Neuron (in vitro differentiated cells): ENCODE data around the gene EPHA2.

Source experiments
- H2AFZ ChIP-seq: one replicate; pipeline ENCODE4 v1.6.1; 2013; ENCODE audit warnings: low read depth, mild to moderate bottlenecking, inconsistent platforms, low read length, moderate library complexity
- H3K27me3 ChIP-seq: one replicate; pipeline ENCODE4 v1.6.1; 2013; ENCODE audit warnings: low read length; ENCODE audit not compliant: insufficient read depth
- H3K36me3 ChIP-seq: one replicate; pipeline ENCODE4 v1.6.1; 2013; ENCODE audit warnings: low read length; ENCODE audit not compliant: insufficient read depth
- H3K4me1 ChIP-seq: one replicate; pipeline ENCODE4 v1.6.1; 2013; ENCODE audit warnings: low read length; ENCODE audit not compliant: insufficient read depth
- H3K4me3 ChIP-seq: 2 replicates; pipeline ENCODE4 v1.5.1; 2013; ENCODE audit warnings: mild to moderate bottlenecking, low read length, moderate library complexity
- H3K9me3 ChIP-seq: one replicate; pipeline ENCODE4 v1.6.1; 2013; ENCODE audit warnings: low read length

The EPHA2 gene

DNA sequence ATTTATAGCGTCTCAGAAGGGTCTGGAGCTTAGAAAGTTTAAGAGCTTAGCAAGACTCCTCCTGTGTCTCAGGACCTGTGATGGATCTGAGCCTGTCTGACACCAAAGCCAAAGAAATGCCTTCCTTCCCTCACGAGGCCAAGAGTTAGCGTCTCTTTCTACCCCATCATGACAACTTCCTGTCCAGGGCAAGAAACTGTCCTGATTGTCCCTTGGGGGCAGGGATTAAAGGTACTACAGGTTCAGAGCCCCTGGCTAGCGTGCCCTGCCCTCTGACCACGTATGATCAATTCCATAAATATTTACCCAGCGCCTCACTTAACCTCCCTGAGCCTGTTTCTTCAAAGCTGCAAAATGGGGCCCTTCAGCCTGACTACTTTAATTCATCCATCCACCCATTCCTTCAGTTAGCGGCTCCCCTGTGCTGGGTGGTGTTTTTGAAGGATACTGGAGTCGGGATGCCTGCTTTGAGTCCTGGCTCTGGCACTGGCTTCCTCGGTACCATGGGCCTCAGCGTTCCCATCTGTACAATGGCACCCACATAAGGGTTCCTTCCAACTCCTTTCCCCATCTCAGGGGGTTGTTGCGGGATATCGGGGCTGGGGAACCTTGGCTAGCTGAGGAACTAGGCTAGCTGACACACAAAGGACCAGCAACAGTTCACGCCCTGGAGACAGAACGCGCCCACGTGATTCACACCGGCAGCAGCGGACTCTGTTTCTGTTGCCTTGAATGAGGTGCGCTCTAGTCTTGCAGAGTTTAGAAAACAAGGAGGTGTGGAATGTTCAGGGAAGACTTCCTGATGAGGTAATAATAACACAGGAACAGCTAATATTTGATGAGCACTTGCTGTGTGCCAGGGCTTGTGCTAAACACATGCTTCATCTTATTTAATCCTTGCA is 23.0 kb upstream of the EPHA2 start:
- peaks cover 36% of the 10 kb centered on the region for H3K4me1 ChIP-seq
- H2AFZ ChIP-seq, result no peak overlapping the region
- H3K4me3 ChIP-seq, result no peak overlapping the region
- H3K27me3 ChIP-seq, result no peaks in the 10 kb centered on the region
- no peaks in the 10 kb centered on the region for H3K9me3 ChIP-seq
- H3K36me3 ChIP-seq, result no peaks in the 10 kb centered on the region

DNA sequence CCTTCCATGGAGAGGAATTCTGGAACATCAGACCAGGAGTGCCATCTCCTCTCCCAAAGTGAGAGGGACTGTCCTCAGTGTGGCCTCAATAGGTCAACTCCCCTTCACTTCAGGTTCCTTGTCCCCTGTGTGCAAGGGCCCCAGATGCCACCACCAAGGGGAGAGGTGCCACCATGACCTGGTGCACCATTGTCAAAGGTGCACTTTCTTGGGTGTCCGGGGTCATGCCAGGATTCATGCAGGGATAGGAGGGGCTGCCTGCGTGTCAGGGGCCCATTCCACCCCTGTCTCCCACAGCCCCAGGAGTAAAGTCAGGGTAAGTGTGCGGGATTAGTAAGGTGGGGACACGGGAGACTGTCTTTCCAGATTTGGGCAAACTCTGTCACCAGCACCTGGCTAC is 21.4 kb upstream of the EPHA2 start:
- H3K36me3 ChIP-seq, result no peaks in the 10 kb centered on the region
- H2AFZ ChIP-seq, result no peak overlapping the region
- no peak overlapping the region for H3K4me3 ChIP-seq
- no peaks in the 10 kb centered on the region for H3K27me3 ChIP-seq
- peaks cover 41% of the 10 kb centered on the region for H3K4me1 ChIP-seq
- H3K9me3 ChIP-seq, result no peaks in the 10 kb centered on the region

- no peaks in the 10 kb centered on the region for H3K27me3 ChIP-seq
- no peaks in the 10 kb centered on the region for H3K9me3 ChIP-seq
- no peak overlapping the region for H2AFZ ChIP-seq
- H3K36me3 ChIP-seq, result no peaks in the 10 kb centered on the region
- peaks cover 35% of the 10 kb centered on the region for H3K4me1 ChIP-seq
- H3K4me3 ChIP-seq, result no peak overlapping the region
These were observed 20.8 kb upstream of the EPHA2 start for GRCh38 chr1:16176653-16177052.

GRCh38 chr1:16175610-16176553 is 20.0 kb upstream of the EPHA2 start:
- H2AFZ ChIP-seq, result peak overlapping the region; percentile 8
- no peaks in the 10 kb centered on the region for H3K36me3 ChIP-seq
- H3K4me1 ChIP-seq, result peaks cover 32% of the 10 kb centered on the region

GRCh38 chr1:16174886-16175598 is 19.2 kb upstream of the EPHA2 start:
- Histone ChIP-seq H3K4me1 (peaks cover 32% of the 10 kb centered on the region), H3K36me3 (no peaks in the 10 kb centered on the region), H3K9me3 (no peaks in the 10 kb centered on the region), H3K4me3 (no peak overlapping the region), H3K27me3 (no peaks in the 10 kb centered on the region), H2AFZ (no peak overlapping the region)

More at GRCh38 chr1:16175610-16176553, 20.0 kb upstream of the EPHA2 start:
- H3K9me3 ChIP-seq, result no peaks in the 10 kb centered on the region
- no peaks in the 10 kb centered on the region for H3K27me3 ChIP-seq
- H3K4me3 ChIP-seq, result no peak overlapping the region

- Histone ChIP-seq H2AFZ (no peak overlapping the region), H3K27me3 (no peaks in the 10 kb centered on the region), H3K4me3 (no peak overlapping the region), H3K36me3 (no peaks in the 10 kb centered on the region), H3K9me3 (no peaks in the 10 kb centered on the region), H3K4me1 (peaks cover 32% of the 10 kb centered on the region)
These were observed 18.5 kb upstream of the EPHA2 start for GRCh38 chr1:16174261-16174868.

DNA sequence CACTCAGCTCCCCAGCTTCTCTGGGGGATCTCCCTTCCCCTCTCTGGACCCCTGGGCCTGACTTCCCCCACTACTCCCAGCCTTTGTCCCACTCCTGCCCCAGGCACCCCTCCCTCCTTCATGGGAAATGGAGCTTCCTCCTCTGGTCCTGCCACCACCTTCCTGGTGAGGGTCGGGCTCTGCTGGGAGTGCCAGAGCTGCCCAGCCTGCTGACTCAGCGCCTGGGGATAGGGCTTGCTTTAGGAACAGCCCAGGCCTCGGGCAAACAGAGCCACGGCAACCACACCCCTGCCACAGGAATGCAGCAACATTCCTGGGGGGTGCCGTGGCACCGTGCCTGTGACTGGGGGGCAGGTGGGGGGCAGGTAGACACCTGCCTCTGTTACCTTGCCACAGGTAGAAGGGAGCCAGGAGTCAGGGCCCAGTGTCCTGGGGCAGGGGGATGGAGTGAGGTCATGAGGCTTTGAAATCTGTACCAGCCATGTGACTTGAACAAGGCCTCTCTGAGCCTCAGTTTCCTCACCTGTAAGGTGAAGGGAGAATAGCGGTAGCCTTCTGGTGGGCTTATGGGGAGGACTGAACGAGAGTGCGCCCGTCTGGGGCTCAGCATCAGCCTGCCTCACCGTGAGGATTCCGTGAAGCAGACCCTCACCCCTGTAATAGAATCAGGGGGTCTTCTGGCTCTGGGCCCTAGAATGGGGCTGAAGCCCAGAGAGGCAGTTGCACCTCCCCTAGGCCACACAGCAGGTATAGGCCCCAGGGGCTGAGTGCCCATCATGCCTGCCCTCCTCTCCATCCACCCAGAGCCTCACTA is 17.8 kb upstream of the EPHA2 start:
- H2AFZ ChIP-seq, result no peak overlapping the region
- no peaks in the 10 kb centered on the region for H3K36me3 ChIP-seq
- peaks cover 32% of the 10 kb centered on the region for H3K4me1 ChIP-seq
- H3K4me3 ChIP-seq, result no peak overlapping the region
- no peaks in the 10 kb centered on the region for H3K9me3 ChIP-seq
- H3K27me3 ChIP-seq, result no peaks in the 10 kb centered on the region

DNA sequence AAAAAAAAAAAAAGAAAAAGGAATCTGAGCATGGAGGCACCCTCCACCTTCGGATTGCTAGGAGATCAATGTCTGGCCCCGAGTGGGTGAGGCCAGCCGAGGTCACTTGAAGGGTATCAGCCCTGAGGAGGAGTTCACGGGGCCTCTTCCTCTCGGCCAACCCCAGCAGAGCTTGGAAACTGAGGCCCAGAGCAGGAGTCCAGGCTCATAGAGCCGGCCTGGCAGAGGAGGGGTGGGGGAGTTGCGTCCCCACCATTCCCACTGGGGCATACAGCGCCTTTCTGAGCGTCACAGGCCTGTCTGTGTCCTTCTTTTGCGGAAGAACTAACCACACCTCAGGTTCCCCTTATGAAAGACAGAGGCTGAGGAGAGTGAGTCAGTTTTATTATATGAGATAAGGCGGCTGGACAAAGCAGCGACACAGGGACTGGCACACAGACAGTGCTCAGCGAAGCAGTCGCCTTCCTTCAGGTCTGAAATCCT is 17.1 kb upstream of the EPHA2 start:
- no peaks in the 10 kb centered on the region for H3K36me3 ChIP-seq
- no peak overlapping the region for H3K4me3 ChIP-seq
- H3K4me1 ChIP-seq, result peaks cover 34% of the 10 kb centered on the region
- no peaks in the 10 kb centered on the region for H3K27me3 ChIP-seq
- no peak overlapping the region for H2AFZ ChIP-seq
- H3K9me3 ChIP-seq, result no peaks in the 10 kb centered on the region

- Histone ChIP-seq H3K4me3 (no peak overlapping the region), H2AFZ (no peak overlapping the region), H3K9me3 (no peaks in the 10 kb centered on the region), H3K36me3 (no peaks in the 10 kb centered on the region), H3K4me1 (peaks cover 35% of the 10 kb centered on the region), H3K27me3 (no peaks in the 10 kb centered on the region)
These were observed 16.5 kb upstream of the EPHA2 start for GRCh38 chr1:16172218-16172830.

GRCh38 chr1:16171314-16172151 is 15.7 kb upstream of the EPHA2 start:
- H3K4me3 ChIP-seq, result no peak overlapping the region
- no peaks in the 10 kb centered on the region for H3K36me3 ChIP-seq
- peaks cover 33% of the 10 kb centered on the region for H3K4me1 ChIP-seq
- H3K27me3 ChIP-seq, result no peaks in the 10 kb centered on the region
- H3K9me3 ChIP-seq, result no peaks in the 10 kb centered on the region
- H2AFZ ChIP-seq, result no peak overlapping the region

GRCh38 chr1:16170283-16170673 is 14.4 kb upstream of the EPHA2 start:
- H3K36me3 ChIP-seq, result no peaks in the 10 kb centered on the region
- no peak overlapping the region for H3K4me3 ChIP-seq
- H3K27me3 ChIP-seq, result no peaks in the 10 kb centered on the region
- H3K4me1 ChIP-seq, result peaks cover 22% of the 10 kb centered on the region
- H2AFZ ChIP-seq, result no peak overlapping the region
- no peaks in the 10 kb centered on the region for H3K9me3 ChIP-seq
